NCI-H146 (cell line): ENCODE measurements around the gene WDR74.
A peak's percentile ranks its signal among the peaks of the same experiment; 100 is the strongest.
"Not testable (repeated sequence)": the region's sequence is repeated elsewhere in the genome, so short reads cannot be mapped to it uniquely, and the experiment has no call there.

Experiments used
- DNase-seq: peaks from one replicate; lab custom pipeline; 2025; lab: John Stamatoyannopoulos, UW

WDR74 gene

GRCh38 chr11:62840721-62841360, 1.5 kb upstream of the WDR74 start:
- DNase-seq, result peak; percentile 72

GRCh38 chr11:62835336-62835735, 4.1 kb downstream of the WDR74 start:
- no peak for DNase-seq

- DNase-seq, result peak; percentile 65
Measured at GRCh38 chr11:62832336-62833234, 6.8 kb downstream of the WDR74 start, which contains the start of gene TEX54. Gene TEX54 (minus strand): TSS chr11:62832841.

GRCh38 chr11:62831520-62832335, 7.7 kb downstream of the WDR74 start, which contains the start of gene STX5:
Gene STX5 (minus strand): TSS chr11:62832051. CDS start chr11:62831243, 808 bp downstream.
- DNase-seq, result peak; percentile 98

GRCh38 chr11:62830904-62831519, 8.4 kb downstream of the WDR74 start:
- peak; percentile 58 for DNase-seq

GRCh38 chr11:62828130-62828529, 11.3 kb downstream of the WDR74 start:
- DNase-seq, result not testable (repeated sequence)

- no peak for DNase-seq
Measured at GRCh38 chr11:62823677-62824076, 15.7 kb downstream of the WDR74 start.

GRCh38 chr11:62817129-62817528, 22.3 kb downstream of the WDR74 start:
- no peak for DNase-seq

GRCh38 chr11:62816557-62816956, 22.8 kb downstream of the WDR74 start:
- no peak for DNase-seq

GRCh38 chr11:62811659-62812058, 27.7 kb downstream of the WDR74 start:
- no peak for DNase-seq

- no peak for DNase-seq
Measured at GRCh38 chr11:62810748-62811147, 28.6 kb downstream of the WDR74 start.

GRCh38 chr11:62806611-62807121, 32.7 kb downstream of the WDR74 start:
- no peak for DNase-seq

- DNase-seq, result peak; percentile 43
Measured at GRCh38 chr11:62805961-62806441, 33.4 kb downstream of the WDR74 start.

GRCh38 chr11:62805076-62805892, 34.1 kb downstream of the WDR74 start, which contains the start of gene NXF1:
Gene NXF1 (minus strand): TSS chr11:62805440. CDS start chr11:62805356, 84 bp downstream.
- DNase-seq, result peak; percentile 95

GRCh38 chr11:62804310-62805075, 34.9 kb downstream of the WDR74 start:
- DNase-seq, result no peak

GRCh38 chr11:62801071-62801470, 38.3 kb downstream of the WDR74 start:
- DNase-seq, result no peak

GRCh38 chr11:62799486-62799885, 39.9 kb downstream of the WDR74 start:
- DNase-seq, result no peak

- DNase-seq, result no peak
Measured at GRCh38 chr11:62796281-62796680, 43.1 kb downstream of the WDR74 start.

- DNase-seq, result no peak
Measured at GRCh38 chr11:62794201-62794775, 45.1 kb downstream of the WDR74 start.
